T-helper 2 cell (primary cell): ENCODE measurements around the gene CRKL.

Source experiments
- DNase-seq, 5 experiments: peaks; one replicate each; pipeline versions ENCODE4 v3.0.0 to v3.0.0-alpha.2; 2012 to 2022

Gene CRKL

GRCh38 chr22:20997536-20998257 lies 80.5 kb downstream of the CRKL start:
- no peak for DNase-seq

DNA sequence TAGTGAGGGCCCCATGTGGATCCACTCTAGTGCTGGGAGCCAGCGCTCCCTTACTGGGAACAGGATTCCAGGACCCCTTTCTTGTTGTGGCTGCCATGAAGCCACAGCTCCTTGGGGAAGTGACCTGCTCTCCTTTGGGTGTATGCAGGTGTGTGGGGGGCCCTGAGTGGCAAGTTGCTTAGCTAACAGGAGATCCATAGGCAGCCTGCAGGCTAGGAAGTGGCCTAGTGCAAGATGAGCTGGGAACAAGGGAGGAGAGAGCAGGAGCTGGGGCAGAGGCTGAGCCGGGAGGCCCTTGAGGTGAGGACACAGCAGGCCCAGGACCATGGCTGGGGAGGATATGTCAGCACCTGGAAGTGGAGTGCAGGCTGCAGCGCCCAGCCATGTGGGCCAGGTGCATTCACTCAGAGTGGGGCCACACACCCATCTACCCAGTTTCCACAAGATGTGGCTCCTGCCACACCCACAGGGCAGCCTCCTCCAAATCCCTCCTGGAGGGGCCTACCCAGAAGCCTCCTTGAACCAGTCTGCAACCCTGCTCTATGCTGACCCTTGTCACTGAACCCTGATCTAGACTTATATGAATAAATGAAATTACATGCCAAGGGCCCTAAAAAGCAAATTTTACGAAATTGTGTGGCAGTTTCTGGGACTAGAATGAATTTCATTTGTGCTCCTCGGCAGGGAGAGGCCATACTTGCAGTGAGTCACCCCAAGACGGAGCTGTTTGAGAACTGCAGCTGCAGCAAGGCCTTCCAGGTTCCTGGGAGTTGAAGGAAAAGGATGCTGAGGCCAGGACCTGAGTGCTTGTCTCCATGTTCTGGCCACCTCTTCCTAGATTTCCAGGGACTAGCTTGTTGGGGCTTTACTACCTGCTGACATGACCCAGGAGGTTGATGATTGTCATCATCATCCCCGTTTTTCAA lies 81.5 kb downstream of the CRKL start:
- DNase-seq = no peak

DNA sequence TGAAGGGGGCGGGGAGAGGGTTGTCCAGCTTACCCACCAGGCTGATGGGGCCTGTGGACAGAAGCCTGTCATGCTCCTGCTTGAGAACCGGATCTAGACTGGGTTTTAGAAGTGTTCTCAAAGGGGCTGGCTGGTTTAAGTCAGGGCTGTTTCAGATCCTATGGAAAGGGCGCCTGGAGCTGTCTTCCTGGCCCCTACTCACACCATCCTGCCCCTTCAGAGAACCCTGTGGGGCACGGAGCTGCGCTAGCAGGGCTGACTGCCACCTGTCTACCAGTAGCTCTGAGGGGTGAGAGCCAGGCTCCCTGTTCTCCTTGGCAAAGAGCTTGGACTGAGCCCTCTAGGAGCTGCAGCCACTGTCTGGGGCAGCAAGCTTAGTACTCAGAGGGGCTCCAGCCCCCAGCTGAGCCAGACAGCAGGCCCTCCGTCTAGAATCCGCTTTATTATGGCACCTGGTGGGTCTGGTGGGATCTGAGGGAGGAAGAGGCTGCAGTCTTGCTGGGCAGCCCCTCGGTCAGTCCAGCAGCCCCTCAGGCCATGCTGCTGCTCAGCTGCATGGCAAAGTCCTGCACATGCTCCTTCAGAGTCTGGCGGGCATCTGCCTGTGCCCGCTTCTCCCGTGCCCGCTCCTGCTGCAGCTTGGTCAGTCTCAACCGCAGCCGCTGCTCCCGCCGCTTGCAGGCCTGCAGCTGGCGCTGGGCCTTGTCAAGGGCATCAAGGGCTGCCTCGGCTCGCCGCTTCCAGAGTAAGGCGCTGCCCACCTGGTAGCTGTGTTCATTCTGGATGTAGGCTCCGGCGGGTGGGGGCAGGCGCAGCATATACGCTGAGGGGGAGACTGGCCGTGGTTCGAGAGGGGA lies 82.4 kb downstream of the CRKL start:
- no peak for DNase-seq

GRCh38 chr22:21000207-21000986 lies 83.2 kb downstream of the CRKL start:
- peak in 1 of 5 experiments; percentile 21 for DNase-seq

DNA sequence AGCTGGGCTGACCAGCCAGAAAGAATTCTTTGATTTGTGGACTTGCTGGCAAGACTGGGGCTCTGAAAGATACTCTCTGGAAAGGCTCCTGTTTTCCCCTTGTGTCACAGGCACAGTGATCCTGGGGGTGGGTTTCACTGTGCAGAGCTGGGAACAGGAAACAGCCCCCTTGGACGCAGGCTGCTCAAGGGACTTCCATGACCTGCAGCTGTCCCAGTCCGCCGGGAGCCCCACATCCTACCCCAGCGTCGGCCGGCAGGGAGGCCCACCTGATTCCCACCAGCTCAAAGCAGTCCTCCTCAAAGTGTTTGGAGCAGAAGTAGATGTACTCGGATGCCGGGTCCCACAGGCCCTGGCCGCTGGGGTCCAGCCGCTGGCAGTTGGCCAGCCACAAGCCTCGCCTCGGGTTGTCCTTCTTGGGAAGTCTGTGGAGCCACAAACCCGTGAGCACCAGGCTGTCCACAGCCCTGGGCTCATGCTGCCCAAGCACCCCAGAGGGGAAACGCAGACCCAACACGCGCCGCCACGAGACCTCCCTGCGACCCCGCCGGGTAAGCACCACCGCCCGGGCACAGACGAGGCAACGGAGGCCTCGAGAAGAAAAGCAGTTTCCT lies 83.9 kb downstream of the CRKL start:
- DNase-seq = peak in 1 of 5 experiments; percentile 11

GRCh38 chr22:21001601-21002325 lies 84.6 kb downstream of the CRKL start, which contains the start of gene THAP7:
THAP7 (minus strand) TSS chr22:21002118; CDS start chr22:21001911, 207 bp downstream.
- DNase-seq = peak; percentile 92 to 98 (median 96)
